Heart left ventricle (tissue), 13 donors: ENCODE measurements around the gene VWA8.

Source experiments
- CTCF ChIP-seq, 12 donors: fragments of 200-600 bp; sonication (generic) in 4 of 12; IDR thresholded peaks; one replicate each; pipeline versions ENCODE4 v1.5.0 to v1.8.0; 2018 to 2022; ENCODE audit warnings: antibody characterized with exemption in 12 of 12, mild to moderate bottlenecking in 5 of 12
- POLR2A ChIP-seq, 2 donors: fragments of 450-650 bp; IDR thresholded peaks; one replicate each; pipeline ENCODE4 v1.6.1; 2017; ENCODE audit warnings: antibody characterized with exemption in 2 of 2, mild to moderate bottlenecking in 2 of 2, moderate library complexity in 2 of 2
- donor health status: ischemic (EF 13 %, LVEDD 7.1; RV severe dilation, severe dysfunction).
- donor health status: DM: no; HTN: yes; CAD: no.
- donor health status: DM: no; HTN: no; CAD: no.
- donor health status: ischemic (EF 25% LVEDD 6.9; RV normal size, moderate dysfunction).
- donor health status: ischemic (EF 25% LVEDD 5.7; RV mildly dilated, moderate dysfunction).
- donor health status: ischemic (EF 35%, LVEDD 5.7; RV mildly dilated, moderate dysfunction).
- donor health status: nonischemic (EF 11% LVEDD 7.7; RV severe dilation, severe dysfunction).
- donor health status: DM: yes; HTN: yes; CAD: no.
- donor health status: PGD.
- donor health status: ischemic (EF 29% LVEDD 5.4; RV normal size, mild dysfunction).
- donor health status: nonischemic (EF 23%, LVEDD 6.1; RV moderate dilation, normal function).

GRCh38 chr13:41976476-41976875, 15.6 kb upstream of the VWA8 start:
- no peak for TF ChIP-seq CTCF (IDR thresholded peaks at IDR 0.05)
- no peak for TF ChIP-seq POLR2A (IDR thresholded peaks at IDR 0.05)
